ENCODE results near the gene PNP.

The PNP gene

DNA sequence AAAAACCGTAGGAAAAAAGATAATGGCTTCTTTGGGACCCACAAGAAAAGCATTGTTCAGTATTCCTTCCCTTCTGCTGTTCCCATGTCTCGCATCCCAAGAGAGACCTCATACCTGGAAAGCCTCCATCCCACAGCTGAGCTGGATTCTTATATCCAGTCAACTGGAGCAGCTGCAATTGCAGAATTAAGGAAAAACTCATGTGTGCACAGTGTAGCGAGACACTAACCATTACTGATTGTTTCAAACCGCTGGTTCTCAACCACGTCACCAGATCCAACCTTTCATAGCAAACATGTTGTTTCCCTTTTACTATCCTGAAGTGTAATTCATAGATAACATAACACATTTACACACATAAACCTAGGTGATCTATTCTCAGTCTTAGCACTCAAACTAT is 30.7 kb downstream of the PNP start:
- no peak for TF ChIP-seq FOXP2 (optimal IDR thresholded peaks at IDR 0.05; ENCODE audit: borderline replicate concordance, extremely low read depth, extremely low read length, insufficient read depth)
- no peak for TF ChIP-seq SIN3A (IDR thresholded peaks at IDR 0.05; ENCODE audit: borderline replicate concordance, insufficient read depth, low read length)
- TF ChIP-seq, protein P1, sequence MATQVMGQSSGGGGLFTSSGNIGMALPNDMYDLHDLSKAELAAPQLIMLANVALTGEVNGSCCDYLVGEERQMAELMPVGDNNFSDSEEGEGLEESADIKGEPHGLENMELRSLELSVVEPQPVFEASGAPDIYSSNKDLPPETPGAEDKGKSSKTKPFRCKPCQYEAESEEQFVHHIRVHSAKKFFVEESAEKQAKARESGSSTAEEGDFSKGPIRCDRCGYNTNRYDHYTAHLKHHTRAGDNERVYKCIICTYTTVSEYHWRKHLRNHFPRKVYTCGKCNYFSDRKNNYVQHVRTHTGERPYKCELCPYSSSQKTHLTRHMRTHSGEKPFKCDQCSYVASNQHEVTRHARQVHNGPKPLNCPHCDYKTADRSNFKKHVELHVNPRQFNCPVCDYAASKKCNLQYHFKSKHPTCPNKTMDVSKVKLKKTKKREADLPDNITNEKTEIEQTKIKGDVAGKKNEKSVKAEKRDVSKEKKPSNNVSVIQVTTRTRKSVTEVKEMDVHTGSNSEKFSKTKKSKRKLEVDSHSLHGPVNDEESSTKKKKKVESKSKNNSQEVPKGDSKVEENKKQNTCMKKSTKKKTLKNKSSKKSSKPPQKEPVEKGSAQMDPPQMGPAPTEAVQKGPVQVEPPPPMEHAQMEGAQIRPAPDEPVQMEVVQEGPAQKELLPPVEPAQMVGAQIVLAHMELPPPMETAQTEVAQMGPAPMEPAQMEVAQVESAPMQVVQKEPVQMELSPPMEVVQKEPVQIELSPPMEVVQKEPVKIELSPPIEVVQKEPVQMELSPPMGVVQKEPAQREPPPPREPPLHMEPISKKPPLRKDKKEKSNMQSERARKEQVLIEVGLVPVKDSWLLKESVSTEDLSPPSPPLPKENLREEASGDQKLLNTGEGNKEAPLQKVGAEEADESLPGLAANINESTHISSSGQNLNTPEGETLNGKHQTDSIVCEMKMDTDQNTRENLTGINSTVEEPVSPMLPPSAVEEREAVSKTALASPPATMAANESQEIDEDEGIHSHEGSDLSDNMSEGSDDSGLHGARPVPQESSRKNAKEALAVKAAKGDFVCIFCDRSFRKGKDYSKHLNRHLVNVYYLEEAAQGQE (IDR thresholded peaks at IDR 0.05; ENCODE audit: insufficient read depth in 1 of 2, low read depth in 2 of 2, low read length in 2 of 2), result no peak
- no peak for TF ChIP-seq POLR2AphosphoS5 (IDR thresholded peaks at IDR 0.05; ENCODE audit: low read depth, low read length)
- no peak for TF ChIP-seq TAF1 (IDR thresholded peaks at IDR 0.05; ENCODE audit: borderline replicate concordance, insufficient read depth, low read length)

DNA sequence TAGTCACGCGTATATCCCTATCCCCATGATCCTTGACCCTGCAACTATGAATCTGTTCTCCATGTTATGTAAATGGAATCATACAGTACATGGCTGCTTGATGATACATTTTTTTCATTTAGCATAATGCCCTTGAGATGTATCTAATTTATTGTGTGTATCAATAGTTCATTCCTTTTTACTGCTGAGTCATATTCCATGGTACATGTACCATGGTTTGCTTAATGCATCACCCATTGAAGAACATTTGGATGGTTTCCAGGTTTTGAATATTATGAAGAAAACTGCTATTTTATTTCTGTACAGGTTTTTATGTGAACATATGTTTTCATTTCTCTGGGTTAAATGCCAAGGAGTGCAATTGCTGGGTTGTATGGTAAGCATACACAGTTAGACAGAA is 32.1 kb downstream of the PNP start:
- TF ChIP-seq, protein P1 (IDR thresholded peaks at IDR 0.05; ENCODE audit: insufficient read depth in 1 of 2, low read depth in 2 of 2, low read length in 2 of 2), result no peak
- TF ChIP-seq POLR2AphosphoS5 (IDR thresholded peaks at IDR 0.05; ENCODE audit: low read depth, low read length), result no peak

DNA sequence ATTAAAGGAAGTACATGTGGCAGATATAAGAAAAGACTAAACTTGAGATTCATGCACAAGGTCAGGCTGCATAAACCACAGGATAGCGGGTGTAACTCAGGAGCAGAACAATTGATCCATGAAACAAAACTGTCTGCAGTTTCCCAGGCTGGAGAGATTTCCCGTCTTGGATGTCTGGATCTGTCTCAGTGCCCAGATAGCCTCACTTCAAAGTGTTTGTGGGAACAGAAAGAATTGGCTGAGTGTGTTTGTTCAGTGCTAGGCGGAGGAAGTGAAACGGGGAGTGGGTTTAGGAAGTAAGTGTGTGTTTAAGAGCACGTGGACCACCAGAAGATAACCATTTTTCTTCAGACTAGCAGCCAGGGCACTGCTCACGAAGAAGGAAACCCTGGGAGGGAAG is 34.7 kb downstream of the PNP start:
- no peak for TF ChIP-seq FOXP2 (optimal IDR thresholded peaks at IDR 0.05; ENCODE audit: borderline replicate concordance, extremely low read depth, extremely low read length, insufficient read depth)
- TF ChIP-seq, protein P1 (IDR thresholded peaks at IDR 0.05; ENCODE audit: insufficient read depth in 1 of 2, low read depth in 2 of 2, low read length in 2 of 2), result no peak
- TF ChIP-seq SIN3A (IDR thresholded peaks at IDR 0.05; ENCODE audit: borderline replicate concordance, insufficient read depth, low read length), result no peak
- no peak for TF ChIP-seq POLR2AphosphoS5 (IDR thresholded peaks at IDR 0.05; ENCODE audit: low read depth, low read length)
- TF ChIP-seq TAF1 (IDR thresholded peaks at IDR 0.05; ENCODE audit: borderline replicate concordance, insufficient read depth, low read length), result no peak

DNA sequence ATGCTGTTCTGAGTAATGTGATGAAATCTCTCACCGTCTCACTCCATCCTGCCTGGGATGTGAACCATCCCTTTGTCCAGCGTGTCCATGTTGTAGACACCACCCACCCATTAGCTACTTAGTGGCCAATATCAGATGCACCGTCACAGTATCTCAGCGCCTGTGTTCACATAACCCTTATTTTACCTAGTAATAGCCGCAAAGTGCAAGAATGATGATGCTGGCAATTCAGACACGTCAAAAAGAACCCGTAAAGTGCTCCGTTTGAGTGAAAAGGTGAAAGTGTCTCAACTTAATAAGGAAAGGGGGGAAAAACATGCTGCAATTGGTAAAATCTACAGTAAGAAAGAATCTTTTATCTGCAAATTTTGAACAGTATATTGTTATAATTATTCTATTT is 39.2 kb downstream of the PNP start:
- TF ChIP-seq FOXP2 (optimal IDR thresholded peaks at IDR 0.05; ENCODE audit: borderline replicate concordance, extremely low read depth, extremely low read length, insufficient read depth), result no peak
- no peak for TF ChIP-seq SIN3A (IDR thresholded peaks at IDR 0.05; ENCODE audit: borderline replicate concordance, insufficient read depth, low read length)
- TF ChIP-seq TAF1 (IDR thresholded peaks at IDR 0.05; ENCODE audit: borderline replicate concordance, insufficient read depth, low read length), result no peak
- TF ChIP-seq, protein P1 (IDR thresholded peaks at IDR 0.05; ENCODE audit: insufficient read depth in 1 of 2, low read depth in 2 of 2, low read length in 2 of 2), result no peak
- TF ChIP-seq POLR2AphosphoS5 (IDR thresholded peaks at IDR 0.05; ENCODE audit: low read depth, low read length), result no peak

DNA sequence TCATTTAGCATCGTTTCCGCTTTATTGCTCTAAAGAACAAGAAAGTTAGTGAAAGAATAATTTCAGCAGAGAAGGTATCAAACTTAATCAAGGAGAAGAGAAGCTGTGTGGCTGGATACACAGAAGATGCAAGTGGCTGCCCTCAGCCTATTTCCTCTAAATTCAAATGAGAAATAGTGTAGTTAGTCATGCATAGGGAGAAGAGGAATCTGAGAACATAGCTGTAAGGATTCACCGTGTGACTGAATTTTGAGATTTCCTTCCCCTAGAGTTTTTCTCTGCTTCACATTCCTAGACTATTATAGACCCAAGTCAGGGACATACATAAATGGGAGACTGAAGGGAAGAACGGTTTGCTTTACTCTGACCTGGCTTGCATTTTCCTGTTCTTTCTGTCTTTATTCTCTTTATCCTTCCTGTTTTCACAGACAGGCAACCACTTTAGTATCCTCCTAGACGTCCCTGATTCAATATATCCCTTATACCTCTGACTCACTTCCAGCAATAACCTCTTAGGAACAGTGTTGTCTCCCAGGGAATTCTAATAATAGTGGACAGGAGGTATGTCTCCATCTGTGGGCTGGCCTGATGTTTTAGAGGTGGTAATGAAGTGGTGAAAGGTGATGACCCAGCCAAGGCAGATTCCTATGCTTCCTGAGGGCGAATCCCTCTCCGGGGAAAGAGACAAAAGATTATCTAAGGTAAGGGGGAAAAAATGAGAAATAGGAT is 43.1 kb downstream of the PNP start:
- no peak for TF ChIP-seq POLR2AphosphoS5 (IDR thresholded peaks at IDR 0.05; ENCODE audit: low read depth, low read length)
